ENCODE results near the gene CLCN6. TPM values are rescaled to one million over a fixed set of nuclear protein-coding genes. Genes with fewer than 3 reads are reported as not detected.

Gene CLCN6
- total RNA-seq, 2 donors from 2014 or later, result 8.4 to 14.5 TPM

DNA sequence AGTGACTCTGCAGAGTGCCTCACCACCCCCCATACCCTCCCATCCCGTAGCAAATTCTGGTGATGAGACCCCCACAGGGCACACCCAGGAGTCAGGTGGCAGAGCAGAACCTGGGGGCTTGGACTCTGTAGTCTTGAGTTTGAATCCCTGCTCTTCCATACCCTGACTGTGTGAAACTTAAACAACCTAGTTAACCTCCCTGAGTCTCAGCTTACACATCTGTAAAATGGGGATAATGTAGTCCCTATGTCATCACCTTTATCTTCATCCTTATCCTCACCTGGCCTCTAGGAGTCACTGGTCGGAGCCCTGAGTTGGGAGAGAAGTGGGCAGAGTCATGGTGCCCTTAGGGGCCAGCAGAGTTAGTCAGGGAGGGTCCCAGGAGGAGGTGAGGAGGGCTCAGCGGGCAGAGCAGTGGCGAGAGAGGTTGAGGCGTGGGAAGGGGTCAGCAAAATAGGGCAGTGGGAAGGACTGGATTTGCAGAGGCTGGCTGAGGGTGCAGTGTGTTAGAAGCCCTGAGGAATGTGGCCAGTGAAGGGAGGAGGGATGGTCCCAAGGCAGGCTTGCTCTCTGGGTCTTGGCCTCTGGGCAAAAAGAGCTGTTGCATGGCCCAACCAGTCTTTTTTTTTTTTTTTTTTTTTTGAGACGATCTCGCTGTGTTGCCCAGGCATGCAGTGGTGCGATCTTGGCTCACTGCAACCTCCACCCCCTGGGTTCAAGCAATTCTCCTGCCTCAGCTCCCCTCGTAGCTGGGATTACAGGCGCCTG lies 25.4 kb upstream of the CLCN6 start:
- no peaks in the 10 kb centered on the region for H3K36me3 ChIP-seq
- no peak overlapping the region for H3K27ac ChIP-seq
- H3K27me3 ChIP-seq, result no peaks in the 10 kb centered on the region
- TF ChIP-seq, protein P1, sequence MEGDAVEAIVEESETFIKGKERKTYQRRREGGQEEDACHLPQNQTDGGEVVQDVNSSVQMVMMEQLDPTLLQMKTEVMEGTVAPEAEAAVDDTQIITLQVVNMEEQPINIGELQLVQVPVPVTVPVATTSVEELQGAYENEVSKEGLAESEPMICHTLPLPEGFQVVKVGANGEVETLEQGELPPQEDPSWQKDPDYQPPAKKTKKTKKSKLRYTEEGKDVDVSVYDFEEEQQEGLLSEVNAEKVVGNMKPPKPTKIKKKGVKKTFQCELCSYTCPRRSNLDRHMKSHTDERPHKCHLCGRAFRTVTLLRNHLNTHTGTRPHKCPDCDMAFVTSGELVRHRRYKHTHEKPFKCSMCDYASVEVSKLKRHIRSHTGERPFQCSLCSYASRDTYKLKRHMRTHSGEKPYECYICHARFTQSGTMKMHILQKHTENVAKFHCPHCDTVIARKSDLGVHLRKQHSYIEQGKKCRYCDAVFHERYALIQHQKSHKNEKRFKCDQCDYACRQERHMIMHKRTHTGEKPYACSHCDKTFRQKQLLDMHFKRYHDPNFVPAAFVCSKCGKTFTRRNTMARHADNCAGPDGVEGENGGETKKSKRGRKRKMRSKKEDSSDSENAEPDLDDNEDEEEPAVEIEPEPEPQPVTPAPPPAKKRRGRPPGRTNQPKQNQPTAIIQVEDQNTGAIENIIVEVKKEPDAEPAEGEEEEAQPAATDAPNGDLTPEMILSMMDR (IDR thresholded peaks at IDR 0.05), result no peak
- intact Hi-C loops (cut with DNase I), result no loop called here
- H3K9me3 ChIP-seq, result no peaks in the 10 kb centered on the region
- no peak overlapping the region for H3K9ac ChIP-seq (ENCODE audit: low read depth in 2 of 2, low read length in 2 of 2)
- no peaks in the 10 kb centered on the region for H3K4me1 ChIP-seq
- H3K4me3 ChIP-seq, result no peak overlapping the region
- DNase-seq, result no peak

DNA sequence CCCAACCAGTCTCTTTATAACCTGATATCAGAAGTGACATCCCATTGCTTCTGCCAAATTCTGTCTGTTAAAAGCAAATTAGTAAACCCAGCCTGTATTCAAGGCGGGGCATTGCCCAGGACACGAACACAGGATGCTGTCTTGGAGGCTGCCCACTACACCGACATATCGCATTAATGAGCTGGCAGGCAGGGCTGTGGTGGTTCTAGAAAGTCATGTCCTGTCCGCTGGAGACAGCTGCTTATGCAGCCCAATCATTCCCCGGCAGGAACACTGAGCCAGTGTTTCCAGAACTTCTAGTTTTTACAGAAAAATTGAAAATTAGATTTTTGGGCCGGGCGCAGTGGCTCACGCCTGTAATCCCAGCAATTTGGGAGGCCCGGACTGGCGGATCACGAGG lies 24.7 kb upstream of the CLCN6 start:
- Histone ChIP-seq H3K4me1 (no peaks in the 10 kb centered on the region), H3K9me3 (no peaks in the 10 kb centered on the region), H3K4me3 (no peak overlapping the region), H3K36me3 (no peaks in the 10 kb centered on the region), H3K27me3 (no peaks in the 10 kb centered on the region), H3K27ac (no peak overlapping the region), H3K9ac (ENCODE audit: low read depth in 2 of 2, low read length in 2 of 2) (no peak overlapping the region)
- TF ChIP-seq, protein P1 (IDR thresholded peaks at IDR 0.05), result no peak
- intact Hi-C loops (cut with DNase I), result no loop called here
- no peak for DNase-seq

DNA sequence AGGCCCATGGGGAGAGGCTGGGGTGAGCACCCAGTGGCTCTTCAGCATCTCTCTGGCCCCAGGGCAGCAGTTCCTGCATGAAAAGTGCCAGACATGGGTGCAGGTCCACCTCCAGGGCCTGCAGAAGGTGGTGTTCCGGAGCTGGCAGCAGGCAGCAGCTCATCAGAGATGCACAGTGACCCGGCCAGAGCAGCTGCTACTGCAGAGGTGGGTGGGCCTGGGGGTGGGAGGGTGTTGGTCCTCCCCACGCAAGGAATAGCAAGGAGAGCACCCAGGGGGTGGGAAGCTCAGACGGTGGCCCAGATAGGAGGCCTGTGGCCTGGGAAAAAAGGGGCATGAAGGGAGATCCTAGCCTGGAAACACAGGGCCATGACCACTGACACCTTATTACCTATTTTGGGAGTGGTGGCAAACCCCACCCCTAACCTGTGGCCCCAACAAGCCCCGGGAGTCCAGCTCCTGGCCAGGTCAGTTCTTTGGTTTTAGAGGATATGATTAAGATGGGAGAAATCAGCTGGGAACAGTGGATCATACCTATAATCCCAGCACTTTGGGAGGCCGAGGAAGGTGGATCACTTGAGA lies 23.8 kb upstream of the CLCN6 start:
- Histone ChIP-seq H3K9me3 (no peaks in the 10 kb centered on the region), H3K27ac (no peak overlapping the region), H3K27me3 (no peaks in the 10 kb centered on the region), H3K36me3 (no peaks in the 10 kb centered on the region), H3K9ac (ENCODE audit: low read depth in 2 of 2, low read length in 2 of 2) (no peak overlapping the region), H3K4me3 (no peak overlapping the region), H3K4me1 (no peaks in the 10 kb centered on the region)
- no peak for DNase-seq
- TF ChIP-seq, protein P1 (IDR thresholded peaks at IDR 0.05), result no peak
- intact Hi-C loops (cut with DNase I), result no loop called here

DNA sequence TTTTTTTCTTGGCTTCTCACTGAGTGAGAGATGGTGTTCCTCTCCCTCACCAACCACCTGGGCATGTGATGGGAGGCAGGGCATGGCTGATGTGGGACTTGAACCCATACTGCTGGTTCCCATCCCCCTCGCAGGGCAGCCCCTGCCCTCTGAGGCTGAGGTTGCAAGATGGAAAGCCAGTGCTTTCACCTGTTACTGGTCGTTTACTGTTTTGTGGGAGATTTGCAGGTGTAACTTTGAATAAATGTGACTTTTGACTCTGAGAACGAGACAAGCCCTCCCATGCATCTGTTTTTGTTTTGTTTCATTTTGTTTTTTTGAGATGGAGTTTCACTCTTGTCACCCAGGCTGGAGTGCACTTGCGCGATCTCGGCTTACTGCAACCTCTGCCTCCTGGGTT lies 22.4 kb upstream of the CLCN6 start:
- Histone ChIP-seq H3K36me3 (no peaks in the 10 kb centered on the region), H3K4me3 (no peak overlapping the region), H3K9me3 (no peaks in the 10 kb centered on the region), H3K4me1 (peaks cover 6% of the 10 kb centered on the region), H3K27me3 (no peaks in the 10 kb centered on the region), H3K9ac (ENCODE audit: low read depth in 2 of 2, low read length in 2 of 2) (no peak overlapping the region), H3K27ac (no peak overlapping the region)
- intact Hi-C loops (cut with DNase I), result no loop called here
- TF ChIP-seq, protein P1 (IDR thresholded peaks at IDR 0.05), result no peak
- DNase-seq, result no peak

DNA sequence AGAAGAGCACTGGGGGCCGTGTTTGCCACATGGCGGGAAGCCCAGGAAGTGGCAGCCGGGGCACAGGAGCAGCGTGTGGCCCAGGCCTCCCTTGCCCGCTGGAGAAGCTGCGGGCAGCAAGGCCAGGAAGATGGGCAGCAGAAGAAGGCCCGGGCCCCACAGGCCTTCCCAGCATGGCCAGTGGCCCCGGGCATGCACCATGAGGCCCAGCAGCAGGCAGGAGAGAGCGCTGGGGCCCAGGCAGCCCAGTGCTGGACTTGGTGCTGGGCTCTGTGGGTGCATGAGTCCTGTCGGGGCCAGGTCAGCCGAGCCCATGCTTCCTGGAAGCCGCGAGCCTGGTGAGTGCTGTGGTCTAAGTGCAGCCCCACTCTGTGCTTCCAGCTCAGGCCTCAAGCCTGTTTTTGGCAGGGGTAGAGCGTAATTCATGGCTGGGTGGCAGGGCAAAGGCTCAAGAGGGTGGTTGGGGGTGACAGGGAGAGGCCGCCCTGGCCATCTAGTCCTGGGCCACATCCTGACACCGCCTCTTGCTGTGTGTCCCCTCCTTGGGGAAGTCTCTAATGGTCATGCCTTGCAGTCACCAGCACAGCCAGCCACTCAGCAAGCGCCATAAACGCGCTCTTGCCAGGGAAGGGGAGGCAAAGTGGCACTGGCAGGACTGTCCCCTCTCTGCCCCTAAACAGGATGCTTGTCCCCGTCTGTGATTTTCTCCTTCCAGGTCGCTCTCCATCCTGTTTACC lies 21.6 kb upstream of the CLCN6 start:
- Histone ChIP-seq H3K36me3 (no peaks in the 10 kb centered on the region), H3K27ac (no peak overlapping the region), H3K27me3 (no peaks in the 10 kb centered on the region), H3K4me3 (no peak overlapping the region), H3K9ac (ENCODE audit: low read depth in 2 of 2, low read length in 2 of 2) (peak overlapping the region in 1 of 2 donors; percentile 28), H3K9me3 (no peaks in the 10 kb centered on the region), H3K4me1 (peaks cover 6% of the 10 kb centered on the region)
- no peak for DNase-seq
- intact Hi-C loops (cut with DNase I), result no loop called here
- TF ChIP-seq, protein P1 (IDR thresholded peaks at IDR 0.05), result no peak
